NCI-H1105 treated with DMSO at 0.1 percent for 48 hours (cell line): Measurements from ENCODE around the gene ZC3H12C.
"Not testable (repeated sequence)": the region's sequence is repeated elsewhere in the genome, so short reads cannot be mapped to it uniquely, and the experiment has no call there.

Experiments used
- DNase-seq: peaks from one replicate; lab custom pipeline; 2025; lab: John Stamatoyannopoulos, UW

Gene ZC3H12C

DNA sequence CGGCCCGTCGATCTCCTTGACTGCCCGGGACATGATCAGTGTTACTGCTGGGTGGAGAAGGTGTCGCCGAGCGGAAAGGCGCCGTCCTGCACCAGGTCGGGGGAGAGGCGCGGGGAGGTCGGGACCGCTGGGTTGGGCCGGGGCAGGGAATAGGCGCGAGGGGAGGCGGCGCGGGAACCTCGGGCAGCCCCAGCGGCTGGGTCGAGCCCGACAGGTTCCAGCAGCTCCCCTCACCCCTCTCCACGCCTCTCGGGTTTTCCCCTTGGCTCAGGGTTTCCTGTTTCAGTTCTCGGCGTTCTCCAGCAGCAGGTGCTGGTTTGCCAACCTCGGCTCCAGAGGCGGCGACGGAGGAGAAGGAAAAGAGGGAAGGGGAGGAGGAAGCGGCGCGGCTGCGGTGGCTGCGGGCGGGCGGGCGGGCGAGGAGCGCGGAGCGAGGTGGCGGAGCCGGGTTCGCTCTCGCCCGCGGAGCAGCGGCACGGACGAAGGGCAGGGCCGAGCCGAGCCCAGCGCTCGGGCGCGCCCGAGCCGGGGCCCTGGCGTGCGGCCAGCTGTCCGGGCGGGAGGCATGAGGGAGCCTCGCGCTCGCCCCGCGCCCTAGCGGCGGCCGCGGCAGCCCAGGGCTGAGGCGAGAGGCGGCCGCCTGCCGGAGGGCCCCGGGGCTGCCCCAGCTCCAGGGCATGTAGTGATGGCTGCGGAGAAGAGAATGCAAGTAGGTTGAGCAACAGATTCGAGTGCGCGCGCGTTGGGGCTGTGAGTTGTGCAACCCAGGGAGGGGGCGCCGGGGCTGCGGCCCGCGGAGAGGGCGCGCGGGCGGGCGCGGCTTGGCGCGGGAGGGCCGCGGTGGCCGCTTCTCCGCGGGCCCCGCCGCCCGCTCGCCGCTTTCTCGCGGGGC, at the start of gene ZC3H12C:
Gene ZC3H12C, plus strand, starts transcription at position 878 of the 892 bp plus-strand sequence. CDS start 20 bp downstream, outside the sequence.
- DNase-seq: peak; percentile 88

DNA sequence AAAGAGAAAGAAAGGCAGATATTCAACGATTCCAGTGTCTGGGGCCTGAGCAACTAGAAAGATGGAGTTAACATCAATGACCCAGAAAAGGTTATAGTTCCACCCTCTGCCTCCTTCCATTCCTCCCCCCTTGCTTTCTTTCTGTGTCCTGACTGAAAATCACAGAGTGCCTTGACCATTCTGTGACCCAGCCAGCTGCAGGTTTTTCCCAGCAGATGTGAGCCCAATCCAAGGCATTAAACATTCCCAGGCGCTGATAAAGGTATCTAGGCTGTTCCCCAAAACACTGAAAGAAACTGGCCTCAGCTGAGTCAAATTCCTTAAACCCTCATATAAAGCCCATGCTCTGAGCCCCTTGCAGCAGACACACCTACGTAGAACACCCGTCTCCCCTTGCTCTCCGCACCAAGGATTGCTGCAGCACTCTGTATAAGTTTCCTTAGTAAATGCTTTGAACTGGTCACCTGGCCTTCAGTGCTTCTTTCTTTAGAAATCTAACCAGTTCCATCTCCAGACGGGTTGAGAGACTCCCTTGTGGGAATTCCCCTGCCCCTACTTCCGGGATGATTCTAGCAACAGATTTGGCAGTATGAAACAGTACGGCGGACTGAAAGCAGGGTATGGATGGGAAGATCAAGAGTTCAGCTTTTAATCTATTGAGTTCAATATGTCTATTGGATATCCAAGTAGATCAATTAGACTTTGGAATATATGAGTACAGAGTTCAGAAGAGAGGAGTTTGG, 48.8 kb upstream of the ZC3H12C start:
- no peak for DNase-seq

DNA sequence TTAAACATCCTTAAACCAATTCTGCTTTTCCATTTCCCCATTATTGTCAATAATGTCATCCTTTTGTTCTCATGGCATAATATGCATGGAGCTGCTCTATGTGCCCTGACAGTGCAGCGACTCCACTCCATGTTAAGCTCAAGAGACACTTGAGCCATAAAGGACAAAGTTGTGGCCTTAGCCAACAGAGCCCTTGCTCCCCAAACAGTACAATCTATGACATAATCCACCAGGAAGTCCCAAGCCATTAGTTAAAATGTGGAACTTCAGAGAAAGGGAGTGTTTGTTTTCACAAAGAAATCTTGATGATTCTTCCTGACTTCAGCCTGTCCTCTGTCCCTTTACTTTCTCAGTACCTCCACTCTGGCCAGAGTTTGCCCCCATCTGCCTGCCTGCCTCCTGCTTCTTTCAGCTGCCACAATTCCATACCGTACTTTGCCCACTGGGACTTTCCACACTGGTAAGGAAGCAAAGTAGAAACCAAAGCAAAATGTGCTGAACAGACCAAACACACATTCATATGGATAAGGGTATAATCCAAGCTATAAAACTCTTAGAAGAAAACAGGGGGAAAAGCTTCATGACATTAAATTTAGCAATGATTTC, 46.3 kb upstream of the ZC3H12C start:
- DNase-seq: no peak

DNA sequence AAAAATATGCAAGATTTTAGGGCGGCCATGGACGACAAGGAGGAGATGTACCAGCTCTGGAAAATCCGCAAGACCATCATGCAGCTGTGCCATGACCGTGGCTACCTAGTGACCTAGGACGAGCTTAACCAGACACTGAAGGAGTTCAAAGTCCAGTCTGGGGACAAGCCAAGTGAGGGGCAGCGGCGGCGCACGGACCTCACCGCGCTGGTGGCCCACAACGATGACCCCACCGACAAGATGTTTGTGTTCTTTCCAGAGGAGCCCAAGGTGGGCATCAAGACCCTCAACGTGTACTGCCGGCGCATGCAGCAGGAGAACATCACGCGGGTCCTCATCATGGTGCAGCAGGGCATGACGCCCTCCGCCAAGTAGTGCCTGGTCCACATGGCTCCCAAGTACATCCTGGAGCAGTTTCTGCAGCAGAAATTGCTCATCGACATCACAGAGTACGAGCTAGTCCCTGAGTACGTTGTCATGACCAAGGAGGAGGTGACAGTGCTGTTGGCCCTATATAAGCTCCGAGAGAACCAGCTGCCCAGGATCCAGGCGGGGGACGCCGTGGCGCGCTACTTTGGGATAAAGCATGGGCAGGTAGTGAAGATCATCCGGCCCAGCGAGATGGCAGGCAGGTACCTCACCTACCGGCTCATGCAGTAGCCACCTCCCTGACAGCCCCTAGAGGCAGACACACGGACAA, 43.5 kb upstream of the ZC3H12C start:
- DNase-seq: no peak

DNA sequence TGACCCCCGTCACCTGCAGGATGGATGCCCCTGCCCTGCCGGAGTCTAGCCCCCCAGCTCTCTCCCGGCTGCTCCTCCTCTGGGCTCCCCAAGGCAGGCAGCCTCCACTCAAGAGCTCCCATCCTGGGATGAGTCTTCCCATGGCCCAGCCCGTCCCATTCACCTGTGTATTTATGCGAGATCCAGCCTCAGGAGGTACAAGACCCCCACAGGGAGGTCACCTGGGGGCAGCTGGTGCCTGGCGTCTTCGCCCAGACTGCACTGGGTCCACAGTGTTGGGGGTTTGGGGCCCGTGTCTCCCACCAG, 43.0 kb upstream of the ZC3H12C start:
- no peak for DNase-seq

DNA sequence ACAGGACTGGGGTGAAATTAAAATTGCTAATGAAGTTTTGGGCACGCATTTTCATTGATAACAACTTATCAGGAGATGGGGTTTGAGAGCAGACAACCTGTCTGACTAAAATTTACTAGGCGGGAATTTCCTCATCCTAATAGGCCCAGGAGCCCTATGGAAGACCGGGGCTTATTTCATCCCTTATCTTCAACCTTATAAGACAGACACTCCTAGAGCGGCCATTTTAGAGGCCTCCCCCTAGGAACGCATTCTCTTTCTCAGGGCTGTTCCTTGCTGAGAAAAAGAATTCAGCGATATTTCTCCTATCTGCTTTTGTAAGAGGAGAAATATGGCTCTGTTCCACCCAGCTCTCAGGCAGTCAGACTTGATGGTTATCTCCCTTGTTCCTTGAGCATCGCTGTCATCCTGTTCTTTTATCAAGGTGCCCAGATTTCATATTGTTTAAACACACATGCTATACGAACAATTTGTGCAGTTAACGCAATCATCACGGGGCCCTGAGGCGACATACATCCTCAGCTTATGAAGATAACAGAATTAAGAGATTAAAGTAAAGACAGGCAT, 39.3 kb upstream of the ZC3H12C start:
- no peak for DNase-seq

DNA sequence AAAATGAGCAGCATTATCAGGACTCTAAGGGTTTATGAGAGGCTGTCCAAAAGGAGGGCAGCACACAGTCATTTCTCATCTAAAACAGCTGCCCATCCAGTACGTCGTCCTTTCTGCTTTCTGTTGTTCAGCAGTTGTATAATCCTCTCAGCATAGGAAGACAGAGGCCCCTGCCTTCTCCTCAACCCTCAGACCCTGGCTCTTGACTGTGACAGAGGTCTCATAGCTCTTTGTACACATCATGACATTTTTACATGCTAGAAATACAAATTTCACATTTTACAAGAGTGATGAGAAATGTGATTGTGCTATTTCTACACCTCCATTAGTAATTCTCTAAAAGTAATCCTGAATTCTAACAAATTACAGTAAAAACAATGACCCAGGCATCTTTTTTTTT, 36.2 kb upstream of the ZC3H12C start:
- no peak for DNase-seq

DNA sequence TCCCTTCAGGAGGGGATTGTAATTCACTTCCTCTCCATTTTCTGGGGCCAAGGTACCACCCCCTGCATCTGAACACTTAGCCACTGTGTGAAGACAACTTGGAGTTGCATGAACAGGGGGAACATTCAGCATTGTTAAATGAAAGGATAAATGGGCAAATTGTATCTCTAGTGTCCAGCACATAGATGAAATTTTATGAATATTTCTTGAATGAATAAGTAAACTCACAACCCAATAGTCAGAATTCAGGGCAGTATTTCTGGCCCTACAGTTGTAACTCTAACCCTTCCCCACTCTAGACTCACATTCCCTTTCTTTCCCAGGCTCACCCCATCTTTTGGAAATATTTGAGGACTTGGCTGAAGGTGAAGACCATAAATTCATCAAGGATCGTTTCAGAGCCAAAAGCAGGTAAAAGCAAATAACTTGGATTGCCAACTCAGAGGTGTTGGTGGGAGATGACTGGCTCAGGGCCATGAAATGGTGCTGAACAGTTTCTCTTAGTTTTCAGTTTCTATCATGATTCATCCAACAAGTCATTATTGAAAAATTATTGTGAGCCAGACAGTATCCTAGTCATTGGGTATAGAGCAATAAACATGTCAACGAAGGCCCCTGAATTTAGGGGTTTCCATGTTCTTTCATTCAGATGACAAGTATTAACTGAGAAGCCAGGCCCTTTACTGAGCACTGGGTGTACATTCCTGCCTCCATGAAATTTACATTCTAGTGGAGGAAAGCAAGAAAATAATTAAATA, 33.3 kb upstream of the ZC3H12C start:
- no peak for DNase-seq

DNA sequence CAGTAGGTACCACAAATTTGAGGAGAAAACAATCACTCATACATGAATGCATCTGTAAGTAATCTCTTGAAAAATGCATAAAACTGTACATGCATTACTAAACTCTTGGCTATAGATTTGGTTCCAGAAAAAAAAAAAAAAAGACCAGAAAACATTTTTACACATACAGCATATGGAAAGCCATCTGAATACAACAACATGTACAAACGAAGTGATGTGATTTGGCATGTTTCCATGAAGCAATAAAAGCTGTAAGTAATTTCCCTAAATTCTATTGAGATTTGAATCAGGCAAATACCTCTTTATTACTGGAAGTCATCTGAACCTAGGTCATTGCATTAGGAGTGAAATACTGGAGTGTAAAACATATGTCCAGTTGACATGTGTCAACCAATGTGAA, 31.9 kb upstream of the ZC3H12C start:
- DNase-seq: peak; percentile 16

DNA sequence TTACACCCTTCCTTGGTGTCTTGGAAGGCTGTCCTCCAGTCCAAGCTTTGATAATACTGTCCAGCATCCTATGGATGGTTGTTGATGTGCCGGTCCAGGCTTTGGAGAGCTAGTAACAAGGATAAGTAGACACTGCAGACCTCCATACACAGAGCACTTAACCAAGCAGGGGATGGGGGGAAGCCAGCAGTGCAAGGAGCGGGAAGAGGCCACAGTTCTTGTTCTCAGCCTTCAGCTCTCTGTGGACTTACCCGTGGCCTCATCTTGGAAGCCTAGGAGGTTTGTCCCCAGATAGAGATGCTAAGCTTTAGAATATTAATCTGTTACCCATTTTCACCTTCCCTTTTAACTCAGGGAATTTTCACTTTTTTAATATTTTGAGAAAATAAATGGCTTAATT, 30.9 kb upstream of the ZC3H12C start:
- no peak for DNase-seq

DNA sequence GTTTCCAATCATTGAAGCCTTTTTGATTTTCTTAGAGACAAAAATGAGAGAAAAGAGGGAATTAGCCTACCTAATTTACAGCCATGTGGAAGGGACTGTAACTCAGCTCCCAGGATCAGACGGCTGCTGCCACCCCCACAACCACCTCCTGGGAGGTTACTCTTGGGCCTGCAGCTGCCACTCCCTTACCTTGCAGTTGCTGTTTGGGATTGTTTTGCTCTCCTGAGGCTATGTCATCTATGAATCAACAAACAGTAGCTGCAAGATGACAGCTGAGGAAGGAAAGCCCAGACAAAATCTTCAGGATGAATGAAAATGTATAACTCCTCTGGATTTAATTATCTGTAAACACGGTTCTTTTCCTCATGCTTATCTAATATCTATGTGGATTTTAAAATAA, 28.0 kb upstream of the ZC3H12C start:
- DNase-seq: no peak

DNA sequence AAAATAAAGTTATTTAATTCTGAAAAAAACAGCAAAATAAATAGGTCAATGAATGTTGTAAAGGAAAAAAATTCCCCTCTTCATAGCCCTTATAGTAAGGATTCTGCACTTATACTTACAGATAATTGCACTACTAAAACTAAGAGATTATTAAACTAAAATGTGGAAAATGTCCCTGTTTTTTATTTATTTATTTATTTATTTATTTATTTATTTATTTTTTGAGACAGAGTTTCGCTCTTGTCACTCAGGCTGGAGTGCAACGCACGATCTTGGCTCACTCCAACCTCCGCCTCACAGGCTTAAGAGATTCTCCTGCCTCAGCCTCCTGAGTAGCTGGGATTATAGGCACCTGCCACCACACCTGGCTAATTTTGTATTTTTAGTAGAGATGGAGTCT, 25.2 kb upstream of the ZC3H12C start:
- DNase-seq: not testable (repeated sequence)

DNA sequence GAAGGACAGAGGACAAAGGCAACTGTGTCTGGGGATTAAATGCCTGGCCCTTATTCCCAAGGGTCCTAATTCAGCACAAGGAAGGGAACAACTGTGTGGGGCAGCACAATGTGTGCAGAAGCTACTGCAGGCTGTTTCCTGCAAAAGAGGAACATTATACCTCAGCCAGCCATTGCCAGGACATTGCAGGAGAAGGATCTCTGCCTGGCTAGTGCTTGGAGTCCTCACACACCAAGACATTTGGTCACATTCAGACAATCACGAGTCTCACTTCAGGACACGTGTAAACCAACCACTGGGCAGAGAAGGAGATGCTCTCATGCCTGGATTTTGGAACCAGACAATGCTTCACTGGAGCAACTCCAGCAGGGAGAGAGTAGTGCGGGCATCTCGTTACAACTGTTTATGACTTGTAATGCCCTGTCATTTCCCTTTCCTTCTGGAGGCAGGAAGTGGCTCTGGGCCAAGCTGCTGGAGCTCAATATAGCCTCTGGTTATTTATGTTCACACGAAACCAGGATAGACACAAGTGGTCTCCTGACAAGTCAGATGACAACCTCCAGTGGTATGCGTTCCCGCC, 23.9 kb upstream of the ZC3H12C start:
- DNase-seq: no peak

DNA sequence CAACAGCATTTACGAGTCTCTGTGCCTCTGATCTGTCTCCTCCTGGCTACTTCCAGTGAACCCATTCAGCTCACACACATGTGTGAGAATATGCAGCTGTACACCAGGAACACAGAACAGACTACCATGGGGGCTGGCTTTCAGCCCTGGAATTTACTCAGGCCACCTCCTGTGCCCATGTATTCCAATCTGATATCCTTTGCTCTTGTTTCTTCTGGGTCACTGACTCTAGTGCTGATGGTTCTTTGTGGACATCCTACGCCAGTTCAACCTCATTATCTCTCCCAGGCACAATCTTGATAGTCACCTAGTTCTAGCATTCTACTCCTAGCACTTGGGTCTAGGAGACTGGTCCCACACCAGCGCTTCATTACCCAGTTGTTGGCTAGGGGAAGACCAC, 23.0 kb upstream of the ZC3H12C start:
- no peak for DNase-seq

DNA sequence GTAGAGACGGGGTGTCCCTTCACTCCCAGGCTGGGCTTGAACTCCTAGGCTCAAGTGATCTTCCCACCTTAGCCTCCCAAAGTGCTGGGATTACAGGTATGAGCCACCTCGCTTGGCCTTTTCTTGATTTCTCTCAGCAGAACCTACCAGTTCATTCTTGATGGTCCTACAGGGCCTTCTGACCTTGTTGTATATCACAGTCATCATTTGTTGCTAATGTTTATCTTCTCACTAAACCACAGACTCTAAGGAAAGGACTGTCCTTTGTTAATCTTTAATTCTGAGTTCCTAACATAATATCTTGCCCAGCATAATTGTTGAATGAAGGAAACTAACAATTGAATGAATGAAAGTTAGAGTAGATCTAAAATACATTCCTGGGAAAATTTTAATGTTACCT, 22.0 kb upstream of the ZC3H12C start:
- no peak for DNase-seq

DNA sequence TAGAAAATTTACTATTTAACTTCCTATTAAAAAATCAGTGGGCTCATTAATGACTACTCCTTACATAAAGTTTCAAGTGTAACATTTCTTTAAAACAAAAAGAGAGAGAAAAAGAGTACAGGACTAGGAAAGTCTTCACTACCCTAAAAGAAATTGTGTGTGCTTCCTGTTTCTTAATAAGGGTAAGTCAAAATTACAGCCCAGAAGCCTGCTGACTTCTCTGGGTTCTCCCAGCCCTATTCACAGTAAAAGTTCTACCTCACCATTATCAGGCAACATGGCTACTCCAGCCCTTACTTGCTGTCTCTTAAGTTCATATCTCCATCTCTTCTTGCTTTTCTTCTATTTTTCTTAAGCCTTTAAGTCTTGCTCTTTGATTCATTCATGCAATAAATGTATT, 20.3 kb upstream of the ZC3H12C start:
- no peak for DNase-seq

DNA sequence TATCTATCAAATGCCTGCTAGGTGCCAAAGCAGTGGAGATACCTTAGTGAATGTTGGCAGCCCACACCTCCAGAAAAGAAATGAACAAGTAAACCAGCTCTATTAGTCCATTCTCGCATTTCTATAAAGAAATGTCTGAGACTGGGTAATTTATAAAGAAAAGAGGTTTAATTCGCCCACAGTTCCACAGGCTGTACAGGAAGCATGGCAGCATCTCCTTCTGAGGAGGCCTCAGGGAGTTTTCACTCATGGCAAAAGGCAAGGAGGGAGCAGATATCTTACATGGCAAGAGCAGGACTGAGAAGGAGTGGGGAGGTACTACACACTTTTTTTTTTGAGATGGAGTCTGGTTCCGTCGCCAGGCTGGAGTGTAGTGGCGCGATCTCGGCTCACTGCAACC, 18.7 kb upstream of the ZC3H12C start:
- DNase-seq: no peak

DNA sequence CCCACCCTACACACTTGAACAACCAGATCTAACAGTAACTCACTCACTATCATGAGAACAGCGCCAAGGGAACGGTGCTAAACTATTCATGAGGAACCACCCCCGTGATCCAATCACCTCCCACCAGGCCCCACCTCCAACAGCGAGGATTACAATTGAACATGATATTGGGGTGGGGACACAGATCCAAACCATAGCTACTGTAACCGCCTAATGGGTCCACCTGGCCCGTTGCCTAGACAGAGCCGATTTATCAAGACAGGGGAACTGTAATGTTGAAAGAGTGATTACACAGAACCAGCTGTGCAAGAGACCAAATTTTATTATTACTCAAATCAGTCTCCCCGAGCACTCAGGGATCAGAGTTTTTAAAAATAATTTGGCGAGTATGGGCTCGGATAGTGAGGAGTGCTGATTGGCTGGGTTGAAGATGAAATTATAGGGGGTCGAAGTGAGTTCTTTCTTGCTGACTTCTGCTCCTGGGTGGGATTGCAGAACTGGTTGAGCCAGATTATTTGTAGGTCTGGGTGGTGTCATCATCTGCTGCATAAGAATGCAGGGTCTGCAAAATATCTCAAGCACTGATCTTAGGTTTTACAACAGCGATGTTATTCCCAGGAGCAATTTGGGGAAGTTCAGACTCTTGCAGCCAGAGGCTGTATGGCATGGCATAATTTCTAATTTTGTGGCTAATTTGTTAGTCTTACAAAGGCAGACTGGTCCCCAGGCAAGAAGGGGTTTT, 17.9 kb upstream of the ZC3H12C start:
- no peak for DNase-seq

DNA sequence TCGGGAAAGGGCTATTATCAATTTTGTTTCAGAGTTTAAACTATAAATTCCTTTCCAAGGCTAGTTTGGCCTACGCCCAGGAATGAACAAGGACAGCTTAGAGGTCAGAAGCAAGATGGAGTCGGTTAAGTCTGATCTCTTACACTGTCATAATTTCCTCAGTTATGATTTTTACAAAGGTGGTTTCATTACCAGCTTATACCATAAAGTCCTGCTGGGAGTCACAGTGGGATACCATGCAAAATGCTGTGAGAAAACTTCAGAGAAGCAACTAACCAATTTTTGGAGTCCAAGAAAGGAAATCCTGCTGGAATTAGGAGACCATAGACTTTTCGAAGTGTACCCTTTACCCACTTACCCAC, 17.4 kb upstream of the ZC3H12C start:
- no peak for DNase-seq

DNA sequence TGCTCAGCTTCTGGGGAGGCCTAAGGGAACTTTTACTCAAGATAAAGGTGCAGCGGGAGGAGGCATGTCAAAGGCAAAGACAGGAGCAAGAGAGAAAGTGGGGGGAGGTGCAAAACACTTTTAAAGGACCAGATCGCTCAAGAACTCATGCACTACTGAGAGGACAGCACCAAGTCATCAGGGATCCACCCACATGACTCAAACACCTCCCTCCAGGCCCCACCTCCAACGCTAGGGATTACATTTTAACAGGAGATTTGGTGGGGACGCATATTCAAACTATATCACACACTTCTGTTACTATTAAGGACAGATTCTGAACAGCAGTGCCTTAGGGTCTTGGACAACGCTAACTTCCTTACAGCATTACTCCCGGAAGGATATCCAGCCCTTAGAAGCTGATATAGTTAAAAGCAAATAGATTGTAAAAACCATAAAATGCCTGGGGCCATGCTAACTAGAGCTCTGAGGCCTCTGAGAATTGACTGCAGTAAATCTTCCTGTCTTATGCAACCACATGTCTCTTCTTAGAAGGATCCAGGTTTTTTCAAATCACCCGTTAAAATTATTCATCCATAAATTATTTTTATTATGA, 16.7 kb upstream of the ZC3H12C start:
- no peak for DNase-seq
